DOHH2 (cell line): Measurements from ENCODE around the gene TEX29.

Experiments used
- H3F3A ChIP-seq: fragments of 200-600 bp; sonication (generic), shearing (Covaris generic); 2 replicates; pipeline ENCODE4 v1.6.0; 2016; ENCODE audit warnings: antibody characterized with exemption, mild to moderate bottlenecking; ENCODE audit not compliant: control insufficient read depth, insufficient read depth
- H3K27ac ChIP-seq: fragments of 200-600 bp; sonication (generic); 2 replicates; pipeline ENCODE4 v1.5.1; 2014; ENCODE audit warnings: low read depth, mild to moderate bottlenecking, low read length, moderate library complexity
- H3K27me3 ChIP-seq: fragments of 200-600 bp; sonication (generic); 2 replicates; pipeline ENCODE4 v1.6.1; 2014; ENCODE audit warnings: mild to moderate bottlenecking, low read length, mixed read lengths; ENCODE audit not compliant: control insufficient read depth
- H3K36me3 ChIP-seq: fragments of 200-600 bp; sonication (generic); 2 replicates; pipeline ENCODE4 v1.6.1; 2014; ENCODE audit warnings: mild to moderate bottlenecking, low read length, moderate library complexity, mixed read lengths; ENCODE audit not compliant: control insufficient read depth
- H3K4me1 ChIP-seq: fragments of 200-600 bp; sonication (generic); 2 replicates; pipeline ENCODE4 v1.6.1; 2014; ENCODE audit warnings: mild to moderate bottlenecking, low read length, mixed read lengths; ENCODE audit not compliant: control insufficient read depth
- H3K4me2 ChIP-seq: fragments of 200-600 bp; sonication (generic); 2 replicates; pipeline ENCODE4 v1.6.0; 2014; ENCODE audit warnings: mild to moderate bottlenecking, low read length, moderate library complexity
- H3K4me3 ChIP-seq: fragments of 200-600 bp; sonication (generic); 2 replicates; pipeline ENCODE4 v1.5.1; 2014; ENCODE audit warnings: mild to moderate bottlenecking, low read length, mixed read lengths
- H3K79me2 ChIP-seq: fragments of 200-600 bp; sonication (generic); 2 replicates; pipeline ENCODE4 v1.6.1; 2014; ENCODE audit warnings: mild to moderate bottlenecking, low read length, mixed read lengths; ENCODE audit not compliant: control insufficient read depth
- H3K9me2 ChIP-seq: fragments of 200-600 bp; sonication (generic); replicated peaks from 2 replicates; pipeline ENCODE4 v1.6.1; 2014; ENCODE audit warnings: mild to moderate bottlenecking, low read length, mixed read lengths; ENCODE audit not compliant: control insufficient read depth
- H3K9me3 ChIP-seq: fragments of 200-600 bp; sonication (generic); 2 replicates; pipeline ENCODE4 v1.6.1; 2014; ENCODE audit warnings: antibody characterized with exemption, low read length, mixed read lengths; ENCODE audit not compliant: control insufficient read depth, insufficient read depth
- H4K20me1 ChIP-seq: fragments of 200-600 bp; sonication (generic); 2 replicates; pipeline ENCODE4 v1.6.0; 2014; ENCODE audit warnings: low read depth, mild to moderate bottlenecking, antibody characterized with exemption, low read length, moderate library complexity; ENCODE audit not compliant: control insufficient read depth, insufficient read depth
- EZH2phosphoT487 ChIP-seq: fragments of 200-600 bp; sonication (generic); IDR thresholded peaks from 2 replicates; pipeline ENCODE4 v1.6.1; 2017; ENCODE audit warnings: borderline replicate concordance, mild to moderate bottlenecking, antibody characterized with exemption, low read length, moderate library complexity, mixed read lengths
- TF ChIP-seq, protein P1 (sequence below): fragments of 200-600 bp; sonication (generic); IDR thresholded peaks from one replicate; pipeline ENCODE4 v1.5.1; 2014; ENCODE audit warnings: antibody characterized with exemption, mild to moderate bottlenecking, low read depth, low read length; ENCODE audit not compliant: poor library complexity, severe bottlenecking

Gene TEX29

DNA sequence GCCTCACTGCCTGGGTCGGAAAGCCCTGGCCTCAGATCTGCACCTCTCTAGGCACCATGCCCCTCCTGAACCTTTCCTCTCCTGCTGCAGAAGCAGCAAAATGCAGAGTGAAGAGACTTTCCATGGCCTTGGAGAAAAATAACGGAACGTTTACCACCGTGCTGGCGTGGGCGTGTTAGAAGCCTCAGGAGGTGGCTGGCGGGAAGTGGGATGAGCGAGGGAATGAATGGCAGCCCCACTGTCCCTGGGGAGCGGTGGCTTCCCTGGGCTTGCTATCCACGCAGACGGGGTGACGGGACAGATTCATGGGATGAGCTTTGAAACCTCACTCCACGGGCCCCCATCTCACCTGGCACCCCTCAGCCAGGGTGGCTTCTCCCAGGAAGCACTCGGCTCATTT is 4.3 kb downstream of the TEX29 start:
- Histone ChIP-seq H4K20me1 (no peaks in the 10 kb centered on the region), H3K27me3 (no peaks in the 10 kb centered on the region), H3K9me3 (no peaks in the 10 kb centered on the region), H3F3A (no peaks in the 10 kb centered on the region), H3K4me3 (no peak overlapping the region), H3K36me3 (no peaks in the 10 kb centered on the region), H3K27ac (no peak overlapping the region), H3K79me2 (no peaks in the 10 kb centered on the region), H3K4me1 (no peaks in the 10 kb centered on the region), H3K4me2 (no peak overlapping the region), H3K9me2 (no peaks in the 10 kb centered on the region)
- TF ChIP-seq EZH2phosphoT487 = no peak
- TF ChIP-seq, protein P1, sequence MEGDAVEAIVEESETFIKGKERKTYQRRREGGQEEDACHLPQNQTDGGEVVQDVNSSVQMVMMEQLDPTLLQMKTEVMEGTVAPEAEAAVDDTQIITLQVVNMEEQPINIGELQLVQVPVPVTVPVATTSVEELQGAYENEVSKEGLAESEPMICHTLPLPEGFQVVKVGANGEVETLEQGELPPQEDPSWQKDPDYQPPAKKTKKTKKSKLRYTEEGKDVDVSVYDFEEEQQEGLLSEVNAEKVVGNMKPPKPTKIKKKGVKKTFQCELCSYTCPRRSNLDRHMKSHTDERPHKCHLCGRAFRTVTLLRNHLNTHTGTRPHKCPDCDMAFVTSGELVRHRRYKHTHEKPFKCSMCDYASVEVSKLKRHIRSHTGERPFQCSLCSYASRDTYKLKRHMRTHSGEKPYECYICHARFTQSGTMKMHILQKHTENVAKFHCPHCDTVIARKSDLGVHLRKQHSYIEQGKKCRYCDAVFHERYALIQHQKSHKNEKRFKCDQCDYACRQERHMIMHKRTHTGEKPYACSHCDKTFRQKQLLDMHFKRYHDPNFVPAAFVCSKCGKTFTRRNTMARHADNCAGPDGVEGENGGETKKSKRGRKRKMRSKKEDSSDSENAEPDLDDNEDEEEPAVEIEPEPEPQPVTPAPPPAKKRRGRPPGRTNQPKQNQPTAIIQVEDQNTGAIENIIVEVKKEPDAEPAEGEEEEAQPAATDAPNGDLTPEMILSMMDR = no peak

DNA sequence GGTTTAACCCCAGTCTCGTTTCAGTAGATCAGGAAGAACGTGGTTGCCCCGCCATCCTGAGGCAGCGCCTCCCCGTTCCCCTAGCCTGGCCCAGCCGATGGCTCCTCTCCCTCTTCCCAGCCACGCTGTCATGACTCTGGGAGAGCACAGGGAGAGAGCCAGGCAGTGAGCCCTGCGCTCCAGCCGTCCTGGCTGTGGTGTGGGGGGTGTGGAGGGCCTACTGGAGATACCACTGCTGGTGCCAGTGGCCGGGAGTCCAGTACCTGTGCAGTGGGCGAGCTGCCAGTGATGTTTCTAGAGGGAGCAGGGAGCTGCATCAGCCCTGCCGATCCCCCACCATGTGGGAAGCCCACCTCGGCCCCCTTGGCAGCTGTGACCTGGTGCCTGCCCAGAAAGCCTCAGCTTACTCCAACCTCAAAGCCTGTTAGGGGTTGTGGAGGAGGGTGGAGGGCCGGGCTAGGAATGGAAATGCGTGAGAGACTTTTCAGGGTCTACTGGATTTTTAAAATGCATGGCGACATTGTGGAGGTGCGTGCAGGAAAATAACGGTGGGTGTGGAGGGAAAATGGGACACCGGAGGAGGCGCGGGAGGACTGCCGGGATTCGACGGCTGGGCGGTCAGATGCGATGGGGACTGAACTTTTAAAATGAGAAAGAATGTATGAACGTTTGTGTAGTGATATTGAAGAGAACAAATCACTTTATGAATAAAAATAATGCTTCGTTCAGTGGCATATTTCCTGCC is 4.9 kb downstream of the TEX29 start:
- H3K27ac ChIP-seq = no peak overlapping the region
- H3F3A ChIP-seq = no peaks in the 10 kb centered on the region
- no peaks in the 10 kb centered on the region for H3K79me2 ChIP-seq
- H3K4me2 ChIP-seq = no peak overlapping the region
- H3K4me3 ChIP-seq = no peak overlapping the region
- H3K36me3 ChIP-seq = no peaks in the 10 kb centered on the region
- no peaks in the 10 kb centered on the region for H3K9me2 ChIP-seq
- no peaks in the 10 kb centered on the region for H3K9me3 ChIP-seq
- TF ChIP-seq, protein P1 = no peak
- no peak for TF ChIP-seq EZH2phosphoT487
- H4K20me1 ChIP-seq = no peaks in the 10 kb centered on the region
- no peaks in the 10 kb centered on the region for H3K4me1 ChIP-seq
- no peaks in the 10 kb centered on the region for H3K27me3 ChIP-seq

DNA sequence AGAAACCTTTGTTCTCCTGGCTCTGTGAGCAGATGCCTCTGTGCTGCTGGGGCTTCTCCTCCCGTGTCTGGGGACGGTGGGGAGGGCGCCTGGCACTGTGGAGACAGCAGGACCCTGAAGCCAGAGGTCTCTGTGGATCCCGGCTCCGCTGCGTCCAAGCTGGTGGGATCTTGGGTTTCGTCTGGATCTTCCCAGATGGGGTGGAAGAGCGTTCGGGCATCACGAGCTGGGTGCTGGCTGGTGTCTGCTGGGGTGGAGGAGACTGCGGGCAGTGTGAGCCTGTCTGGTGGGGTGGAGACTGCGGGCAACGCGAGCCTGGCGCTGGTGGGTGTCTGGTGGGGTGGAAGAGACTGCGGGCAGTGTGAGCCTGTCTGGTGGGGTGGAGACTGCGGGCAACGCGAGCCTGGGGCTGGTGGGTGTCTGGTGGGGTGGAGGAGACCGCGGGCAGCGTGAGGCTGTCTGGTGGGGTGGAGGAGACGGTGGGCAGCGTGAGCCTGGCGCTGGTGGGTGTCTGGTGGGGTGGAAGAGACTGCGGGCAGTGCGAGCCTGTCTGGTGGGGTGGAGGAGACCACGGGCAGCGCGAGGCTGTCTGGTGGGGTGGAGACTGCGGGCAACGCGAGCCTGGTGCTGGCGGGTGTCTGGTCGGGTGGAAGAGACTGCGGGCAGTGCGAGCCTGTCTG is 5.6 kb downstream of the TEX29 start:
- no peaks in the 10 kb centered on the region for H3K27me3 ChIP-seq
- no peaks in the 10 kb centered on the region for H3K36me3 ChIP-seq
- no peaks in the 10 kb centered on the region for H3K9me2 ChIP-seq
- H3K4me2 ChIP-seq = no peak overlapping the region
- H3K9me3 ChIP-seq = no peaks in the 10 kb centered on the region
- H3K4me1 ChIP-seq = no peaks in the 10 kb centered on the region
- H3F3A ChIP-seq = no peaks in the 10 kb centered on the region
- no peak overlapping the region for H3K4me3 ChIP-seq
- H3K27ac ChIP-seq = no peak overlapping the region
- no peaks in the 10 kb centered on the region for H4K20me1 ChIP-seq
- TF ChIP-seq, protein P1 = no peak
- TF ChIP-seq EZH2phosphoT487 = no peak
- H3K79me2 ChIP-seq = no peaks in the 10 kb centered on the region
